GM21526 (cell line): ENCODE measurements around the gene FZD2.
"Not testable (repeated sequence)": the region's sequence is repeated elsewhere in the genome, so short reads cannot be mapped to it uniquely, and the experiment has no call there.

ENCODE experiments used
- ATAC-seq: cut with Tn5 transposase; IDR thresholded peaks from one replicate; pipeline ENCODE4 v1.9.1; 2021; ENCODE audit warnings: moderate library complexity; ENCODE audit not compliant: unreplicated experiment, low FRiP score

The FZD2 gene

DNA sequence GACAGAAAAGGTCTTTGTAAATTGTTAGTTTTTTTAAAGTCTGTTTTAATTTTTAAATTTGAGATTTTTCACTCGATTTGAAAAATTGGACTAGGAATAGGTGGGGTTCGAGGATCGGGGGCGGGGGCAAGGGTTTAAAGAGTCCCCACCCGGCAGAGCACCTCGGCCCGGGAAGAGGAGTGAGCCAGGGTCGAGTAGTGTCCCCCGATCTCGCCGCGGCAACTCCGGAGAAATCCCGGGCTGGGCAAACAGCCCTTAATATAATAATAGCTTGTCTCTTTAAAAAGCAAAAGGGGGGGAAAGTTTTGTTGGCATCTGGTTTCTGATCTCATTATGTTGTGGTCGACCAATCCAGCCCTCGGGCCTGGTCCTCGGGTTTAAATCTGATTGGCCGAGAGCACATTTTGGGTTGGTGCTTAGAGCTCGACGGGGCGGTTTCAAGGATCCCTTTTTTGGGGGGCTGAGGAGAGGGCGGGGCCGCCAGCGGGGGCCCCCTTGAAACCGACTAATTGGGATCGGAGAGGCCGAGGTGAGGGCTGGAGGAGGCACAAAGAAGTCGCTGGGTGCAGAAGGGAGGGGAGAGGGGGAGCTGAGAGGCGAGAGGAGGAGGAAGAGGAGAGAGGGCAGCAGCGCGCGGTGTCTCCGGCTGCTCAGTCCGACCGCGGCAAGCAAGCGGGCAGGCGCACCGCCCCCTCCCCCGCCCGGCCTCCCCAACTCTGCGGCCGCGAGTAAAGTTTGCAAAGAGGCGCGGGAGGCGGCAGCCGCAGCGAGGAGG is at the start of gene FZD2:
TSS of gene FZD2 (plus strand) at position 653 of the 775 bp plus-strand sequence. CDS start 205 bp downstream, outside the sequence.
- no peak for ATAC-seq

- ATAC-seq, result not testable (repeated sequence)
These were observed 45.8 kb upstream of the FZD2 start for GRCh38 chr17:44511241-44512134.

DNA sequence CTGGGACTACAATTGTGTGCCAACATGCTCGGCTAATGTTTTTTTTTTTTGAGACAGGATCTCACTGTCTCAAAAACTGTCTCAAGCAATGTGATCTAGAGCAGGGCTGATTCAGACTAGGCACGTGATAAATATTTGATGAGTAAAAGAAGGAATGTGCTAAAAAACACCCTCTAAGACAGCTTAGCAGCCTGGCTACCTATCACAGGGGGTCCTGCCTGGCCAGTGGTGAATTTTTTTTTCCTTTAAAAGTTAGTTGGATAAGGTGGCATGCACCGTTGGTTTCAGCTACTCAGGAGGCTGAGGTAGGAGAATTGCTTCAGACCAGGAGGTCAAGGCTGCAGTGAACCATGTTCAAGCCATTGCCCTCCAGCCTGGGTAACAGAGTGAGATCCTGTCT is 39.3 kb upstream of the FZD2 start:
- no peak for ATAC-seq

DNA sequence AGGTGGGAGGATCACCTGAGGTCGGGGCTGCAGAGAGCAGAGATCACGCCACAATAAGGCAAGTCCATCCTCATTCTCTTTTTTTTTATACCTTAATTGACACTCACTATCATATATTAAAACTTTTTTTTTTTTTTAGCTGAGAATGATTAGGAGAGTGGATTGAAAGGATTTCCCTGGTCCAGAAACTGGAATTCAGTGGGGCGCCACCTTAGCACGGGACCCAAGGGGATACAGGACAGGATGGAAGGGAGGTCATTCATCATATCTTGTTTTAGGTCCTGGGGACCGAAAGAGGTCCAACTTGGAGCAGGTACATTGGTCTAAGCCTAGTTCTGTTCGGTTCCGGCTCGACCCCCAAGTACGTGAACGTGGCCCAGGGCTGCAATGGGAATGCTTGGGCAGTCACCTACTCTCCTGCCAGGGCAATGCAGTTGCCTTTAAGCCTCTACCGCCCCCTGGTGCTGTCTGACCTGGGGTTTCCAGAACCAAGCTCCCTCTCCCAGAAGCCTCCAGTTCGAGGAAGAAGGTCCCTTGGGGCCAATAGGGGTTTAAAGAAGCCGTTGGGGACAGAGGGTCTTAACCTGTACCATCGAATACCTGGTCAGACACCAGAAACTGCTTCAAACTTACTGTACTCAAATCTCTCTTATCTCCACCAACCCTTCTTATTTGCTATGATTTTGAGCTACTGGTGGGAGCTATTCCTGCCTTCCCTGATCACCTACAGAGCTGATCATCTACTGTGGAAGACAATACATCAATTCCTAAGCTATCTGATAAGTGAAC is 34.2 kb upstream of the FZD2 start:
- no peak for ATAC-seq

DNA sequence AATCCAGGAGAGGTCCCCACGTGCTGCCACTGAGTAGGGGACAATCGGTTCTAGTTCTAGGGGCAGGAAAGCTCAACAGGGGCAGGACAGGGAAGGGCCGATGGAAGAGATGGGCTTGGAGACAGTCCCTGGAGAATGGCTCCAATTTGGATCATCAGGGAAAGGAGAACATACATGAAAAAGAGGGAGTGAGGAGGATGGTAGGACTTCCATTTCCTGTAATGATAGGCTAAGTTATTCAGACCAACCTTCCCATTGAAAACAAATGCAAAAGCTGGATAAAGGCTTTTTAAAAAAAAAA is 33.7 kb upstream of the FZD2 start:
- ATAC-seq, result no peak

GRCh38 chr17:44527102-44527501 is 30.2 kb upstream of the FZD2 start:
- ATAC-seq, result no peak

DNA sequence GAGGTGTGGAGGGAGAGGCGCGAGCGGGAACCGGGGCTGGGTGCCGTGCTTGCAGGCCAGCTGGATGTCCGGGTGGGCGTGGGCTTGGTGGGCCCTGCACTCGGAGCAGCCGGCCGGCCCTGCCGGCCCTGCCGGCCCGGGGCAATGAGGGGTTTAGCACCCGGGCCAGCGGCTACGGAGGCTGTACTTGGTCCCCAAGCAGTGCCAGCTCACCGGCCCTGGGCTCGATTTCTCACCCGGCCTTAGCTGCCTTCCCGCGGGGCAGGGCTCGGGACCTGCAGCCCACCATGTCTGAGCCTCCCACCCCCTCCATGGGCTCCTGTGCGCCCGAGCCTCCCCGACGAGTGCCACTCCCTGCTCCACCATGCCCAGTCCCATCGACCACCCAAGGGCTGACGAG is 29.3 kb upstream of the FZD2 start:
- ATAC-seq, result no peak

GRCh38 chr17:44529864-44530263 is 27.4 kb upstream of the FZD2 start:
- no peak for ATAC-seq

DNA sequence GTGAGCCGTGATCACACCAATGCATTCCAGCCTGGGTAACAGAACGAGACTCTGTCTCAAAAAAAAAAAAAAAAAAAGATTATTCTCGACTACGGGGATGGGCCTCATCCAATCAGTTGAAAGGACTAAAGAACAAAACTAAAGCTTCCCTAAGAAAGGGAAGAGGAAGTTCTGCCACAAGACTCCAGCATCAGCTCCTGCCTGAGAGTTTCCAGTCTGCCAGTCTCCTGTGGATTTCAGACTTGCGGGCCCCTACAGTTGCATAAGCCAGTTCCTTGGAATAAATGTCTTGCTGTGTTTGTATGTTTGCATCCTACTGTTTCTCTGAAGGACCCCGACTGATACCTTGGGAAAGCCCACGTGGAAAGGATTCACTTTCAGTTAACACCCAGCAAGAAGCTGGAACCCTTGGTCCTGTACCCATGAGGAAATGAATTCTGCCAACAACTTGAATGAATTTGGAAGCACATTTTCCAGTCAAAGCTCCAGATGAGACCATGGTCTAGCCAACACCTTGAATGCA is 26.3 kb upstream of the FZD2 start:
- no peak for ATAC-seq

- ATAC-seq, result no peak
These were observed 23.6 kb upstream of the FZD2 start for GRCh38 chr17:44533533-44534246.

GRCh38 chr17:44536090-44536953 is 21.0 kb upstream of the FZD2 start:
- no peak for ATAC-seq

GRCh38 chr17:44537922-44538321 is 19.4 kb upstream of the FZD2 start:
- not testable (repeated sequence) for ATAC-seq

- no peak for ATAC-seq
These were observed 17.6 kb upstream of the FZD2 start for GRCh38 chr17:44539673-44540072.

DNA sequence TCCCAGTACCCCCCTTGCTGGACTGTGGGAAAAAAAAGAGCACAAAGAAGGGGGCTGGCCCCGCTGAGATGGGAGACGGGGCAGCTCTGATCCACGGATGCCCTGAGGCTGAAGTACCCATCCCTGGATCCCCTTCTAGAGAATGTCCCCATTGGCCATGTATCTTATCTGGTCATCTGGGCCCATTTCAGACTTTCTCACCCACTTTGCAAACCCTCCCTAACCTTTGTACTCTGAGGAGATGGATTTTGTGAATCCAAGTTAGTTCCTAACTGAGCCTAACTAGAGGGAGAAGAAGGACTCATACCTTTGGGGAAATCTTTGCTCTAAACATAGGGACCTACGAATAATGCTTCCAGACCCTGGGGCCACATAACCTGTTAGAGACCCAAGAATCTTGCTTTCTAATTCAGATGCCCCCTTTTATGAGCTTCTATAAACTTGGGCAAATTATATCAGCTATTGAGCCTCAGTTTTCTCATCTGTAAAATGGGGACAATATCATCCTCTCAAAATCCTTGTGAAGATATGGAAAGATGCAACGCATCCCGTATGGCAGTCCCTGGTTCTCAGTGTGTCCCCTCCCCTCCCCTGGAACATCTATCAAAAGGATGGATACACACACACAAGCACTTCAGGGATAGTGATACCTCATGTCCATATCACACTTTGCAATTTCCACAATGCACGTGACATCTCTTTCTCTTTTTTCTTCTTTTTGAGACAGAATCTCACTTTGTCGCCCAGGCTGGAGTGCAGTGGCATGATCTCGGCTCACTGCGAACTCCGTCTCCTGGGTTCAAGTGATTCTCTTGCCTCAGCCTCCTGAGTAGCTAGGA is 16.8 kb upstream of the FZD2 start:
- no peak for ATAC-seq

- no peak for ATAC-seq
These were observed 15.3 kb upstream of the FZD2 start for GRCh38 chr17:44541884-44542581.

DNA sequence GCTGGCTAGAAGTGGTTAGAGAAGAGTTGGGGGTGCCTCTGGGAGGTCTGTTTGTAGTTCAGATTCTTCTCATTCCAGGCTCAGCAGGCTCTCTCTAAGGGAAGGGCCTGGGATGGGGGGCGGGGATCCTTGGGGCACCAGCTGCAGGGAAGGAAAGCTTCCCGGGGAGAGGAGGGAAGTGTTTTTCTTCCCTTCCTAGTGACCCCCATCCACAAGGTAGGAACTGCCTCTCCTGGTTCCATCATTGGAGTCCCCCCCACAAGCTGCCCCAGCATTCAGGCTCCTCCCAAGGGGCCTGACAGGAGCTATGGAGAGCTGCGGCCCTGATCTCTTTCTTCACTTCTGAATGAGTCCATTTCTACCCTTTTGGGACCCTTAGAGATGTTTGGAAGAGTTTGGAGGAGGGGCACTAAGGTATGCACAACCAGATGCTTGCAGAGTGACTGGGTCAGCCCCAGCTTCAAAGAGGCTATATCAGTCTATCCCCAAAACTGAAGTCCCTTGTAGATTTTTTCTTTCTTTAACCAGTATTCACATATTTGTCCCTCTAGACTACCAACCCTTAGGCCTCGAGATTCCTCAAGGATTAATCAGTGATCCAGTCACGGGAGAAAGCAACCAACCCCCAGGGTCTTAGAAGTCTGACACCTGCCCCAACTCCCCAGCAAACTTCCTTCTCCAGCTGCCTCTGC is 13.9 kb upstream of the FZD2 start:
- no peak for ATAC-seq

- no peak for ATAC-seq
These were observed 13.3 kb upstream of the FZD2 start for GRCh38 chr17:44543905-44544523.
